ENCODE results near the gene SOX2.

Gene SOX2

DNA sequence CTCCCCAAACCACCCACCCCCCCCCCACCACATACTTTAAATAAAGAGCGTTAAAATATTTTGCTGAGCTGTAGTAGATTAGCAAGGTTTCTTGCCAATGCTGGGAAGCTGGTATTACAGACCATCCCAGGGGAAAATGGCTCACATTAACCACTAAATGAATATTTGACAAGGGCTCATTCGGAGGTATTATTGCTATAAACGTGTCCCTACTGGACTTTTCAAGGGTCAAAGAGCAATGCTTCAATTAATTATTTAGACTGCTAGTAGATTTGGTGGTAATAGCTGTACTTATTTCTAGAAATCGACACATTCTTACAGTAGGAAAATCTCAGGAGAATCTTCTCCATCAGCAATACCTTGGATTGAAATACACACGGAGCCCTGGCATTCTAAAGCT is 5.2 kb downstream of the SOX2 start:
- Histone ChIP-seq H3K9me2 (replicated peaks; ENCODE audit: insufficient read depth, low read length) (no peaks in the 10 kb centered on the region), H3K4me2 (ENCODE audit: low read depth, low read length, poor library complexity, severe bottlenecking) (no peak overlapping the region), H3K9ac (ENCODE audit: low read length) (no peak overlapping the region), H3K79me2 (ENCODE audit: insufficient read depth, low read length) (no peaks in the 10 kb centered on the region), H3K9me3 (ENCODE audit: insufficient read depth, low read length) (no peaks in the 10 kb centered on the region), H4K20me1 (ENCODE audit: low read depth, low read length) (no peaks in the 10 kb centered on the region), H3F3A (ENCODE audit: insufficient read depth) (no peaks in the 10 kb centered on the region), H3K27ac (ENCODE audit: low read depth, low read length) (no peak overlapping the region), H2AFZ (ENCODE audit: low read depth, low read length, severe bottlenecking) (no peak overlapping the region), H3K4me3 (ENCODE audit: insufficient read depth, low read length, poor library complexity, severe bottlenecking) (no peak overlapping the region), H3K27me3 (ENCODE audit: low read length) (no peaks in the 10 kb centered on the region), H3K36me3 (ENCODE audit: low read length) (no peaks in the 10 kb centered on the region)
- TF ChIP-seq, protein P1, sequence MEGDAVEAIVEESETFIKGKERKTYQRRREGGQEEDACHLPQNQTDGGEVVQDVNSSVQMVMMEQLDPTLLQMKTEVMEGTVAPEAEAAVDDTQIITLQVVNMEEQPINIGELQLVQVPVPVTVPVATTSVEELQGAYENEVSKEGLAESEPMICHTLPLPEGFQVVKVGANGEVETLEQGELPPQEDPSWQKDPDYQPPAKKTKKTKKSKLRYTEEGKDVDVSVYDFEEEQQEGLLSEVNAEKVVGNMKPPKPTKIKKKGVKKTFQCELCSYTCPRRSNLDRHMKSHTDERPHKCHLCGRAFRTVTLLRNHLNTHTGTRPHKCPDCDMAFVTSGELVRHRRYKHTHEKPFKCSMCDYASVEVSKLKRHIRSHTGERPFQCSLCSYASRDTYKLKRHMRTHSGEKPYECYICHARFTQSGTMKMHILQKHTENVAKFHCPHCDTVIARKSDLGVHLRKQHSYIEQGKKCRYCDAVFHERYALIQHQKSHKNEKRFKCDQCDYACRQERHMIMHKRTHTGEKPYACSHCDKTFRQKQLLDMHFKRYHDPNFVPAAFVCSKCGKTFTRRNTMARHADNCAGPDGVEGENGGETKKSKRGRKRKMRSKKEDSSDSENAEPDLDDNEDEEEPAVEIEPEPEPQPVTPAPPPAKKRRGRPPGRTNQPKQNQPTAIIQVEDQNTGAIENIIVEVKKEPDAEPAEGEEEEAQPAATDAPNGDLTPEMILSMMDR (IDR thresholded peaks at IDR 0.05; ENCODE audit: insufficient read depth, low read length, poor library complexity, severe bottlenecking), result no peak
- no peak for TF ChIP-seq EZH2phosphoT487 (conservative IDR thresholded peaks at IDR 0.05; ENCODE audit: low read length)

DNA sequence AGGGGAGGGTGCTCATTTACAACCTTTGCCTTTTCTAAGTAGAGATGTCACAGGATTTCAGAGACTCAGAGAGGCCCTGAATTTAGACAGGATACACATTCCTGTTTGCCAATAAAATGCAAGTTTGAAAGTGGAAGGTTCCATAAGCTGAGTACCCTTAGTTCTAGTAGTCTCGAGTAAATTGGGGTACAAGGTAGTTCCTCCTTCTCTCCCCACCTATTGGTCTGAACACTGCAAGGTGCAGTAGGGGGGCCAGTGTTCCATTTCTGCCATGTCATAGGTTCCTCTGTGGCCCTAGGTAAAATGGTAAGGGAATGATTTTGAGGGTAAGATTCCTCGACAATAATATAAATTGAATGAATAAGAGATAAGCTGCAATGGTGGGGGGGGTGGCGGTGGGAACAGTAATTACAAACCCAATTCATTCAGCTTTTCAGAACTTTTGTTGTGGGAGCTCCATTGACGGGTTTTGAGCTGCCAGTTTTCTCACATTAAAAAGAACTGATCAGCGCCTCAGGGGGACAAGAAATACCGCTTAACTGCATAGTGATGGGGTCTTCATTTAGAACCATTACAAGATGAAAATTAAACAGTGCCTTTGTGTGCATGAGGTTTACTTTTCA is 5.9 kb downstream of the SOX2 start:
- Histone ChIP-seq H3K27me3 (ENCODE audit: low read length) (no peaks in the 10 kb centered on the region), H2AFZ (ENCODE audit: low read depth, low read length, severe bottlenecking) (no peak overlapping the region), H3K9me2 (replicated peaks; ENCODE audit: insufficient read depth, low read length) (no peaks in the 10 kb centered on the region), H3K4me2 (ENCODE audit: low read depth, low read length, poor library complexity, severe bottlenecking) (no peak overlapping the region), H3K9ac (ENCODE audit: low read length) (no peak overlapping the region), H3K36me3 (ENCODE audit: low read length) (no peaks in the 10 kb centered on the region), H4K20me1 (ENCODE audit: low read depth, low read length) (no peaks in the 10 kb centered on the region), H3F3A (ENCODE audit: insufficient read depth) (no peaks in the 10 kb centered on the region), H3K4me3 (ENCODE audit: insufficient read depth, low read length, poor library complexity, severe bottlenecking) (no peak overlapping the region), H3K9me3 (ENCODE audit: insufficient read depth, low read length) (no peaks in the 10 kb centered on the region), H3K27ac (ENCODE audit: low read depth, low read length) (no peak overlapping the region), H3K79me2 (ENCODE audit: insufficient read depth, low read length) (no peaks in the 10 kb centered on the region)
- TF ChIP-seq, protein P1 (IDR thresholded peaks at IDR 0.05; ENCODE audit: insufficient read depth, low read length, poor library complexity, severe bottlenecking), result no peak
- TF ChIP-seq EZH2phosphoT487 (conservative IDR thresholded peaks at IDR 0.05; ENCODE audit: low read length), result no peak

DNA sequence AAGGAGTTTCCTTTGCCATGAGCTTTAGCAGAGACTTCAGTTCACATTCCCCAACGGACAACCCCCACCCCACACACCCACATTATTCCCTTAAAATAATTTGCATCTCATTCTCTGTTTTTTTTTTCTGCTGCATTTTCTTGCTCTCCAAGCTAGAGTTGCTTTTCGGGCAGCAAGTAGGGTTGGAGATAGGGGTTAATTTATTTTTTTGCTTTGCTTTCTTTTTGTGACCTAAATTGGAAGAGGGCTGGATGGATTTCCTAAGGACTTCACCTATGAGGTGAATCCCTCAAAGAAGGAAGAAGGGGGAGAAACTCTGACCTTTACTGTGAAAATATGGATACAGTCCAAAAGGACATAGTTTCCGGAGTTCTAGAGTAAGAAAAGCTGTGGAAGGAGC is 6.6 kb downstream of the SOX2 start:
- H3K27me3 ChIP-seq (ENCODE audit: low read length), result no peaks in the 10 kb centered on the region
- H3K4me2 ChIP-seq (ENCODE audit: low read depth, low read length, poor library complexity, severe bottlenecking), result no peak overlapping the region
- no peak overlapping the region for H3K4me3 ChIP-seq (ENCODE audit: insufficient read depth, low read length, poor library complexity, severe bottlenecking)
- H3K36me3 ChIP-seq (ENCODE audit: low read length), result no peaks in the 10 kb centered on the region
- H3K79me2 ChIP-seq (ENCODE audit: insufficient read depth, low read length), result no peaks in the 10 kb centered on the region
- H3K27ac ChIP-seq (ENCODE audit: low read depth, low read length), result no peak overlapping the region
- no peak overlapping the region for H3K9ac ChIP-seq (ENCODE audit: low read length)
- H3K9me3 ChIP-seq (ENCODE audit: insufficient read depth, low read length), result no peaks in the 10 kb centered on the region
- H4K20me1 ChIP-seq (ENCODE audit: low read depth, low read length), result no peaks in the 10 kb centered on the region
- no peak overlapping the region for H2AFZ ChIP-seq (ENCODE audit: low read depth, low read length, severe bottlenecking)
- no peaks in the 10 kb centered on the region for H3F3A ChIP-seq (ENCODE audit: insufficient read depth)
- H3K9me2 ChIP-seq (replicated peaks; ENCODE audit: insufficient read depth, low read length), result no peaks in the 10 kb centered on the region
- TF ChIP-seq, protein P1 (IDR thresholded peaks at IDR 0.05; ENCODE audit: insufficient read depth, low read length, poor library complexity, severe bottlenecking), result no peak
- no peak for TF ChIP-seq EZH2phosphoT487 (conservative IDR thresholded peaks at IDR 0.05; ENCODE audit: low read length)

Measured in SU-DHL-6 (cell line).